ENCODE measurements around the gene YPEL4.
A peak's percentile ranks its signal among the peaks of the same experiment; 100 is the strongest.

Gene YPEL4

GRCh38 chr11:57630171-57630570, 19.5 kb downstream of the YPEL4 start:
- DNase-seq, result no peak

GRCh38 chr11:57626895-57627294, 22.8 kb downstream of the YPEL4 start:
- DNase-seq, result no peak

GRCh38 chr11:57624864-57625263, 24.8 kb downstream of the YPEL4 start:
- no peak for DNase-seq

- DNase-seq, result no peak
These were observed 27.4 kb downstream of the YPEL4 start for GRCh38 chr11:57622263-57622662.

GRCh38 chr11:57620467-57620866, 29.2 kb downstream of the YPEL4 start:
- no peak for DNase-seq

- DNase-seq, result no peak
These were observed 30.4 kb downstream of the YPEL4 start for GRCh38 chr11:57619331-57619730.

GRCh38 chr11:57618438-57618837, 31.3 kb downstream of the YPEL4 start:
- no peak for DNase-seq

- DNase-seq, result no peak
These were observed 33.1 kb downstream of the YPEL4 start for GRCh38 chr11:57616595-57616994.

- no peak for DNase-seq
These were observed 34.4 kb downstream of the YPEL4 start for GRCh38 chr11:57615308-57615707.

GRCh38 chr11:57614234-57614772, 35.4 kb downstream of the YPEL4 start:
- DNase-seq, result no peak

- no peak for DNase-seq
These were observed 39.5 kb downstream of the YPEL4 start for GRCh38 chr11:57610170-57610569.

GRCh38 chr11:57605028-57605420, 44.7 kb downstream of the YPEL4 start:
- DNase-seq, result no peak

GRCh38 chr11:57604296-57605027, 45.2 kb downstream of the YPEL4 start:
- no peak for DNase-seq

- DNase-seq, result no peak
These were observed 48.4 kb downstream of the YPEL4 start for GRCh38 chr11:57601297-57601696.

- DNase-seq, result no peak
These were observed 50.3 kb downstream of the YPEL4 start for GRCh38 chr11:57599381-57599780.

- DNase-seq, result no peak
These were observed 50.9 kb downstream of the YPEL4 start for GRCh38 chr11:57598831-57599155.

GRCh38 chr11:57597916-57598830, 51.5 kb downstream of the YPEL4 start:
- DNase-seq, result peak; percentile 85

- peak; percentile 70 for DNase-seq
These were observed 52.2 kb downstream of the YPEL4 start, which contains the start of gene SERPING1 for GRCh38 chr11:57597461-57597915. SERPING1 (plus strand) TSS chr11:57597685; CDS start chr11:57598271, 586 bp downstream.

- DNase-seq, result no peak
These were observed 53.3 kb downstream of the YPEL4 start for GRCh38 chr11:57596266-57596885.
